ENCODE measurements around the gene GPC1.

Gene GPC1

DNA sequence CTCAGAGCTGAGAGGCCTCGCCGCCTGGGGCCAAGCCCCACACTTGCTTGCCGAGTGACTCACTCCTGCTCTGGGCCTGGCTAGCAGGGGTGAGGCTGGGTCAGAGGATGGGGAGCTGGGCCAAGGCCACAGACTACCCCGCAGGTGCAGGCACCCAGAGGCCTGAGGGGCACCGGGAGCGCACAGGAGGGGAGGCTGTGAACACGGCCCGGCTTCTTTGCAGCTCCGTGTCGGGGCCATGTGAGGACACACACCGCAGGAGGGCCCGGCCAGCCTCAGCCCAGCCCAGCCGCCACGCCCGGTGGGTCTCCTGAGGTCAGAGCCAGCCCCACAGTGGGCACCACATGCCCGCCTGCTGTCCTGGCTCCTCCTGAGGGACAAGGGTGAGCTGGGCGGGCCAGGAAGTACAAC, 8.4 kb downstream of the GPC1 start:
- DNase-seq, result no peak

DNA sequence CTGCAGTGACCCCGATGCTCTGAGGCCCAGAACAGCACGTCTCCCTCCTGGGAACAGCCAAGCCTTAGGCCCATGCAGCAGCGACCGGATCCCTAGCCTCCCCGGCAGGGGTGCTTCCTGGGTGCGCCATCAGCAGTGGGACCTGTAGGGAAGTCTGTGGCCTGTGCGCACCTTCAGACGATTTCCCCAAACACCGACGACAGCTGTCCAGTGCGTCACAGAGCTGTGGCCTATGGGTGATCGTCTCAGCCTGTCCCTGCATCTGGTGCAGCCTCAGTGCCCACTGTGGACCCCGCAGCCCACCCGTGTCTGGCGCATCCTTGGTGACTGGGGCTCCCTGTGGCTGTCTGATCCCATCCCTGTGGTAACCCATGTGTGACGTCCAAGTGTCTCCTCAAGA, 9.0 kb downstream of the GPC1 start:
- no peak for DNase-seq

- no peak for DNase-seq
Measured at GRCh38 chr2:240445961-240446663, 10.6 kb downstream of the GPC1 start.

DNA sequence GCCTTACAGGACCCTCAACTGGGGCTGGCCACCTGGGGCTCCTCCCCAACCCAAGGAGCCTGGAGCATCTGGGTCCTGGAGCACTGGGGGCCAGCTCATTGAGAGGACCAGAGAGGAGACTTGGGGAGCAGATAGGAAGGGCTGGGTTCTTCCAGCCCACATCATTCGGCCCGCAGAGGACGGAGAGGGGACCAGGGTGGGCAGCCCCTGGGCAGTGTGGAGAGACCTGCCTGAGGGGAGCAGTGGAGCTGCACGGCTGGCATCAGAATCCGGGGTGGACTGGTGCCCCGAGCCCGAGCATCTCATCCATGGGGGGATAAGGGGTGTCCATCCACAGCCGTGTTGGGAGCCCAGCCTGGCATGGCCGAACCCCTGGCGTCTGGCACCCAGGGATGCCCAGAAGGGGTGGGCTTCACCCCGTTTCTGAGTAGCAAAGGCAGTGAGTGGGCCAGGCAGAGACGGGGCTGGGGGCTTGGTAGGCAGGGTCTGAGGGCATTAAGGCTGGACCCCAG, 11.3 kb downstream of the GPC1 start:
- no peak for DNase-seq

DNA sequence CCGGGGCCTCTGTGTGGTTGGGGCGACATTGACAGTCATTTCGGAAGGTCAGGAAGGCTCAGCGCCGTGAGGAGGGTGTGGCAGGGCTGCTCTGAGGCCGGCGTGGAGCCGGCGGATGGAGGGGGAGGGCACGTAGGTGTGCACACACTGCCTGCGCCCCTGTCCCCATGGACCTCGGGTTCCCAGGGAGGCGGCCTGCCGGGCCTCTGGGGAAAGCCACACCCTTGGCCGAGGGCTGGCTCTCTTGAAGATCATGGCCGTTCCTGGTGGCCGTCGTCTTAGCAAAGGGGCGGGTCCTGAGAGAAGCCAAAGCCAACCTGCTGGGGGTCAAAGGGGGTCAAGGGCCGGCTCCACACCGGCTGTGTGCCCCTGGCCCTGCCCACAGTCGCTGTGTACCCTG, 11.9 kb downstream of the GPC1 start:
- no peak for DNase-seq

GRCh38 chr2:240447934-240448333, 12.5 kb downstream of the GPC1 start:
- no peak for DNase-seq

DNA sequence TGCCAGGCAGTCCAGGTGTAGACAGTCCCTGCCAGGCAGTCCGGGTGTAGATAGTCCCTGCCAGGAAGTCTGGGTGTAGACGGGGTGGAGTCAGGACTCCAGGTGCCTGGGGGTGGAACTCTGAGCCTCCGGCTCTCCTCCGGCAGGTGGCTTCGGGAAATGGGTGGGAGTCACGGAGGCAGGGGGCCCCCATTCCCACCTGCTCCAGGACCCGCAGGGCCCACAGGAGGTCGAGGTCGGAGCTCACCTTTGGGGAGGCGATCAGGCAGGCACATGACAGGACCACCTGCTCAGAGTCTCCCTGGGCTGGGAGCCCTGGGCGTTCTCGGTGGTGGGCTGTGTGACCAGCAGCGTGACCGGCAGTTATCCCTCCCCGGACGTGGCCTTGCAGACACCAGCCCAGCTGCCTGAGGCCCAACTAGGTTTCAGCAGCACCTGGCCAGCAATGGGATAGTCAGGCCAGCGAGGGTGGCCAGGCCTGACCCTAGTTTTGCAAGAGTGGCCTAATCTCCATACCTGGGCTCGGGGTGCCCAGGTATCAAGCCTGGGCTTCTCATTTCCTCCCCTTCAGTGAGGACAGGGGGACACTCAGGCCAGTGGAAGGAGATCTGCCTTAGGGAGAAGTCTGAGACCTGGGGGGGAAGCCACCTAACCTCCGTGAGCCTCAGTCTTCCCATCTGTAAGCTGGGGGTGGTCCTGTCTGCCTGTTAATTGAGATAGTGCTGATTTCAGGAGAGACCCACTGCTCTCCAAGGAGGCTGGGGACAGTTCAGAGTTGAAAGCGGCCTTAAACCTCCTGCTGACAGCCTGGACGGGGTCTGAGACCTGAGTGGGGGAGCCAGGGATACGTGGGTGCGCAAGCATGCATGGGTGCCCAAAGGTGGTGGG, 13.2 kb downstream of the GPC1 start:
- DNase-seq, result no peak

DNA sequence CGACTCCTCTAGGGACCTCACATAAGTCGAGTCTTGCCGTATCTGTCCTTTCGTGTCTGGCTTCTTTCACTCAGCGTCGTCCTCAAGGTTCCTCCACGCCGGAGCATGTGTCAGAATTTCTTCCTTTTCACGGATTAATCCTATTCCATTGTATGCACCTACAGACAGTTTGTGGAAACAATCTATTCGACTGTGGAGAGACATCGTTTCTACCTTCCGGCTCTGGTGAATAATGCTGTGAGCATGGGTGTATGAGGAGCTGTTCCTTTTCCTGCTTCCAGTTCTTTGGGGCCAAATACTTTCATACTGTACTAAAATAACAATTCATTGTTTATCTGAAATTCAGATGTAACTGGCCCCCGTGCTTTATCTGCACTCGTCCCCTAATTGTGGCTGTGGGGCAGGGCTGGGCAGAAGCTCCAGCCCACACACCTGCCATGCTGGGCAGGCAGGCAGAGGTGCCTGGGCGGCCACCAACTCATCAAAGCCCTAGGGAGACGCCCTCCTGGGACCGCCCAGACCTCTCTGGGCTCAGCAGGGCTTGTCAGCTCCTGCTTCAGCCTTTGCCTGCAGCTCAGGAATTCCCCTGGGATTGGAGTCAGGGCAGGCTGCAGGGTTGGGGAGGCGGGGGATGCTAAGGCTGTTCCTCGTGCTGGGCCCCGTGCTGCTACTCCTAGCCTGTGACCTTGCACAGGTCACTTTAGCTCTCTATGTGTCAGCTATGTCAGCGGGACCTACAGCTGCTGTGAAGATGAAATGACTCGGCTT, 14.5 kb downstream of the GPC1 start:
- DNase-seq, result no peak

DNA sequence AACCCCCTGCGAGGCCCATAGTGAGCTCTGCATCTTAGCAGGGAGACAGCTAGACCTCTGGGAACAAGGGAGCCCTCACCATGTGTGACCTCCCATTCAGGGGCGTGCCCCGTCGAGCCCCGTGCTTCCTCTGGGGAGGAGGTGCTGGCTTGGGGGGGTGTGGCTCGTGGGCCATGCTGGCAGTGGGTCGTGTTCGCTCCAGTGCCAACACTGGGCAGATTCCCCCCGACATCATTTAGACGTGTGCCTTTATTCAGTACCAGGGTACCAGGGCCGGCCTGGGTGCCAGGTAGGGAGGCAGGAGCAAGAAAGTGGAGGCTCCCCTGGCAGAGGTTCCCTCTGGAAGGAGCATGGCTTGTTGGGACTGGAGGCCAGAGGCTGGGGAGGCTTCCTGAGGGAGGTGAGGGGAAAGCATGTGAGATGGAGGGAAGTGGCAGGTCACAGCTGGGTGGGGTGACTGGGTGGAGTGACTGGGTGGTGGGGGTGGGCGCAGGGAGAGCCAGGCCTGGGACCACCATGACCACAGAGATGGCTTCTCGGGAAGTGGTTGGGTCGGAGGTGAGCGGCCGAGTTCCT, 15.2 kb downstream of the GPC1 start:
- DNase-seq, result no peak

DNA sequence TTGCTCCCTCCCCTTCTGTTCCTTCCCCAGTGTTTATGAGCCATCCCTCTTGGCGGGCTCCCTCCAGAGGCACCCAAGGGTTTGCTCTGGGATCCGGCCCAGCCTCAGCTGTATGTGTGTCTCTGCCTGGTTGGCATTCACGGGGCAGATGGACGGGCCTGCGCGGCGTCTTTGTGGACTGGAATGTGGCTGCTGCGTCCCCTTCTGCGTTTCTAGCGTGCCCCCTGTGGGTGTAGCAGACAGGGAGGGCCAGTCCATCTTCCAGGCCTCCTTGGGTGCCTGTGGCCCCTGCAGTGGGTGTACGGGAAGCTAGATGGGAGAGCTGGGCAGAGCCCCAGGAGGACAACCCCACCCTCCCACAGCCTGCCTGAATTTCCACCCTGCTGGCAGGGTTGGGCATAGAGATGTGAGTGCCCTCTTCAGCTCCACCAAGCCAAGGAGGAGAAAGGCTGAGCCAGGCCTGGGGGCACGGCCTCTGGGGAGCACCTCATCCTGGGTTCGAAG, 15.7 kb downstream of the GPC1 start:
- no peak for DNase-seq

- DNase-seq, result no peak
Measured at GRCh38 chr2:240451791-240452461, 16.5 kb downstream of the GPC1 start.

DNA sequence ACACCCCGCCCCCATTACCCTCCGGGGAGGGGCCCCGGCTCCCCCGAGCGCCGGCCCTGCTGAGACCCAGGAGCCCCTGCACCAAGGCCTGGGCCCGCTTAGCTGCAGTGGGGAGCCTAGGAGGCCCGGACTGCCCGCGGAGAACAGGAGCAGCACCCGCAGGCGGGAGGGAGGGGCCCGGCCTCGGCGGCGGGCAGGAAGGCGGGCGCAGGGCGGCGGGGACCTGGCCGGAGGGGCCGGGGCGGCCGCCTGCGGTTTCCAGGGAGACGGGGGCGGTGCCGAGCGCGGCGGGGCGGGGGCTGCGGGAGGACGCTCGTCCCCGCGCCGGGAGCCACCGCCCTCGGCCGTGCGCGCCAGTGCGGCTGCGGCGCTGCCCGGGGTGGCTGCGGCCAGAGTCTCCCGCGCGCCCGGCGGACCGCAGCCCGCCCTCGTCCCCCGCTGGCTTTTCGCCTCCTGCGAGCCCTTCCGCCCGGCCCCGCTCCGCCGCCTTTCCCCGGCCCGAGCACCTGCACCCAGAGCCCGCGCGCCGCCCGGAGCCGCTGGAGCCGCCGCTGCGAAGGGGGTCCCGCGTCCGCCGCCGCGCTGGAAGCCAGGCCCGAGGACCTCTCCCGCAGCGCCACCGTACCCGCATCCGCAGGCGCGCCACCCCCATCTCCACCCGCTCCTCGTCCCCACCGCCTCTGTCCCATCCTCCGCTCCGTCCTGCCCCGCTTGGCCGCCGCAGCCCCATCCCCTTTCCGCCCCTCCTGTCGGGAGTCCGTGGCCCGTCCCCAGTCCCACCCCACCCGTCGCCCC, 17.2 kb downstream of the GPC1 start:
- no peak for DNase-seq

DNA sequence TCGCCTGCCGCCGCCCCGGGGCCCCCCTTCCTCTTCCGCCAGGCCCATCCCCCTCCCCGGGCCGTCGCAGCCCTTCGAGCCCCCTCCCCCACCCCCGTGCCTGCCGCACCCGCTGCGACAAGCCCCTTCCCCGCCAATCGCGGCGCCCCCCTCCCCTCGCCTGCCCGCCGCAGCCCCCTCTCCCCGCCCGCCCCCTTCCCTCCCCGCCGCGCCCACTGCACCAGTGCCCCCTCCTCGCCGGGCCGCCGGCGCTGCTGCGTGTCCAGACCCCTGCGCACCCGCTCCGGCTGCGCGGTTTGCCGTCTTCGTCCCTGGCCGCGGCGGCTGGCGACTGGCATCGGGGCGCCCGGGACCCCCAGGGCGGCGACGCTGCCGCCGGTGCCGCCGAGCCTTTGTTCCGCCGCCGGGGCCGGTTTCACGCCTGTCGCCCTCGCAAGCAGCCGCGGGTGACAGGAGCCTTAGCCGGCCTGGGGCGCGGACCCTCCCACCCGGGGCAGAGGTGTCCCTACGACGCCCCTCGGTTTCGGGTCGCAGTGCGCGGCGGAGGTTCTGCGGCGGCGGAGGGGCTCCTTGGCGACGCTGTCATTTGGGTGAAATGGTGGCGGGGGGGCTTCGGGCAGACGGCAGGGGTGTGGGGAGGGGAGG, 18.1 kb downstream of the GPC1 start:
- DNase-seq, result no peak

GRCh38 chr2:240454106-240454901, 18.8 kb downstream of the GPC1 start:
- no peak for DNase-seq

DNA sequence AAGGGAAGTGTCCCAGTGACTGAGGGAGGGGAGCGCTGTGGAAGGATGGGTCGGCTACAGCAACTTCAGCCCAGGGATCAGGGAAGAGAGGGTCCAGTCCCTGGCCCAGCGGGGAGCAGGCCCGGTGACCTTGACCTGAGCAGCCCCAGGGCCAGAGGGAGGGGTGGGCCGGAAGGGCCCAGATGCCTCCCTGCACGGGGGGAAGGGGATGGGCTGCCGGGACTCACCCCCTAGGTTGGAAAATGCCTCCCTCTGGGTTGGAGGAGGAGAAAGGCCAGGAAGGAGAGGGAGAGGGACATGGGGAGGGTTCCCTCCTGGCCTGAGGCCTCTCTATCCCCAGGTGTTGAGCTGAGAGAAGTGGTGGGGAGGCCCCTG, 19.8 kb downstream of the GPC1 start:
- DNase-seq, result no peak

- no peak for DNase-seq
Measured at GRCh38 chr2:240455647-240456446, 20.4 kb downstream of the GPC1 start.

- no peak for DNase-seq
Measured at GRCh38 chr2:240456447-240457222, 21.2 kb downstream of the GPC1 start.
